ENCODE measurements around the gene ADAMTS20. TPM values are rescaled to one million over a fixed set of nuclear protein-coding genes. Genes with fewer than 3 reads are reported as not detected.
"Not testable (repeated sequence)": the region's sequence is repeated elsewhere in the genome, so short reads cannot be mapped to it uniquely, and the experiment has no call there.

The ADAMTS20 gene
- total RNA-seq, 2 donors from 2014 or later = not detected

GRCh38 chr12:43362910-43363694 lies 188.9 kb downstream of the ADAMTS20 start:
- DNase-seq = no peak
- no peak for TF ChIP-seq CTCF (IDR thresholded peaks at IDR 0.05)
- Histone ChIP-seq H3K9ac (ENCODE audit: low read depth in 2 of 2, low read length in 2 of 2) (no peak overlapping the region), H3K27me3 (no peaks in the 10 kb centered on the region), H3K4me1 (no peaks in the 10 kb centered on the region), H3K9me3 (no peaks in the 10 kb centered on the region), H3K4me3 (no peak overlapping the region), H3K27ac (no peak overlapping the region), H3K36me3 (no peaks in the 10 kb centered on the region)
- intact Hi-C loops (cut with DNase I) = no loop called here

- Histone ChIP-seq H3K4me3 (no peak overlapping the region), H3K9me3 (no peaks in the 10 kb centered on the region), H3K9ac (ENCODE audit: low read depth in 2 of 2, low read length in 2 of 2) (no peak overlapping the region), H3K27ac (no peak overlapping the region), H3K4me1 (no peaks in the 10 kb centered on the region), H3K36me3 (no peaks in the 10 kb centered on the region), H3K27me3 (no peaks in the 10 kb centered on the region)
- TF ChIP-seq CTCF (IDR thresholded peaks at IDR 0.05) = no peak
- intact Hi-C loops (cut with DNase I) = no loop called here
- no peak for DNase-seq
Observed at GRCh38 chr12:43361031-43361710, 190.8 kb downstream of the ADAMTS20 start.

- H3K4me1 ChIP-seq; H3K4me3 ChIP-seq; H3K27me3 ChIP-seq; intact Hi-C loops (cut with DNase I); H3K36me3 ChIP-seq; H3K27ac ChIP-seq; H3K9ac ChIP-seq (ENCODE audit: low read depth in 2 of 2, low read length in 2 of 2); DNase-seq; H3K9me3 ChIP-seq: not testable (repeated sequence)
Observed at GRCh38 chr12:43360001-43360400, 192.0 kb downstream of the ADAMTS20 start.

- H3K9me3 ChIP-seq = no peaks in the 10 kb centered on the region
- no peaks in the 10 kb centered on the region for H3K36me3 ChIP-seq
- H3K27me3 ChIP-seq = no peaks in the 10 kb centered on the region
- intact Hi-C loops (cut with DNase I) = no loop called here
- H3K4me3 ChIP-seq = no peak overlapping the region
- TF ChIP-seq CTCF (IDR thresholded peaks at IDR 0.05) = no peak
- no peak overlapping the region for H3K27ac ChIP-seq
- no peak for DNase-seq
- H3K9ac ChIP-seq (ENCODE audit: low read depth in 2 of 2, low read length in 2 of 2) = no peak overlapping the region
- no peaks in the 10 kb centered on the region for H3K4me1 ChIP-seq
Observed at GRCh38 chr12:43357141-43357540, 194.9 kb downstream of the ADAMTS20 start.

GRCh38 chr12:43352001-43352400 lies 200.0 kb downstream of the ADAMTS20 start:
- no peak overlapping the region for H3K9ac ChIP-seq (ENCODE audit: low read depth in 2 of 2, low read length in 2 of 2)
- intact Hi-C loops (cut with DNase I) = no loop called here
- H3K4me1 ChIP-seq = no peaks in the 10 kb centered on the region
- no peak overlapping the region for H3K4me3 ChIP-seq
- no peaks in the 10 kb centered on the region for H3K36me3 ChIP-seq
- no peaks in the 10 kb centered on the region for H3K9me3 ChIP-seq
- no peaks in the 10 kb centered on the region for H3K27me3 ChIP-seq
- no peak for DNase-seq
- no peak for TF ChIP-seq CTCF (IDR thresholded peaks at IDR 0.05)
- no peak overlapping the region for H3K27ac ChIP-seq

- no peak overlapping the region for H3K27ac ChIP-seq
- DNase-seq = no peak
- H3K9ac ChIP-seq (ENCODE audit: low read depth in 2 of 2, low read length in 2 of 2) = no peak overlapping the region
- H3K4me3 ChIP-seq = no peak overlapping the region
- H3K36me3 ChIP-seq = no peaks in the 10 kb centered on the region
- intact Hi-C loops (cut with DNase I) = no loop called here
- H3K9me3 ChIP-seq = no peaks in the 10 kb centered on the region
- no peaks in the 10 kb centered on the region for H3K4me1 ChIP-seq
- no peak for TF ChIP-seq CTCF (IDR thresholded peaks at IDR 0.05)
- H3K27me3 ChIP-seq = no peaks in the 10 kb centered on the region
Observed at GRCh38 chr12:43349863-43350262, 202.1 kb downstream of the ADAMTS20 start.
